GM23338 (cell line): ENCODE measurements around the gene OR1B1. TPM values are rescaled to one million over a fixed set of nuclear protein-coding genes. Genes with fewer than 3 reads are reported as not detected.

Experiments used
- ATAC-seq: fragments of 200-7000 bp; cut with Tn5 transposase; 3 replicates; pipeline ENCODE4 v1.9.1; 2020
- DNase-seq: peaks from one replicate; pipeline ENCODE4 v3.0.0-alpha.2; 2015; ENCODE audit warnings: low spot score
- H2AFZ ChIP-seq: fragments of 200-600 bp; sonication (generic); 2 replicates; pipeline ENCODE4 v1.8.0; 2016; ENCODE audit warnings: antibody characterized with exemption, mild to moderate bottlenecking, moderate library complexity
- H3F3A ChIP-seq: fragments of 200-600 bp; sonication (generic); replicated peaks from 2 replicates; pipeline ENCODE4 v1.8.0; 2017; ENCODE audit warnings: antibody characterized with exemption, mixed run types, low read depth
- H3K27ac ChIP-seq: fragments of 200-600 bp; sonication (generic); 2 replicates; pipeline ENCODE4 v1.6.1; 2016; ENCODE audit warnings: low read depth
- H3K27me3 ChIP-seq: fragments of 200-600 bp; sonication (generic); 2 replicates; pipeline ENCODE4 v1.8.0; 2016; ENCODE audit warnings: mild to moderate bottlenecking, mixed run types, moderate library complexity; ENCODE audit not compliant: insufficient read depth
- H3K36me3 ChIP-seq: fragments of 200-600 bp; sonication (generic); 2 replicates; pipeline ENCODE4 v1.8.0; 2016; ENCODE audit warnings: mild to moderate bottlenecking; ENCODE audit not compliant: insufficient read depth
- H3K4me1 ChIP-seq: fragments of 200-600 bp; sonication (generic); 2 replicates; pipeline ENCODE4 v1.8.0; 2016; ENCODE audit warnings: mild to moderate bottlenecking, moderate library complexity; ENCODE audit not compliant: insufficient read depth
- H3K4me2 ChIP-seq: fragments of 200-600 bp; sonication (generic); 2 replicates; pipeline ENCODE4 v1.7.1; 2017; ENCODE audit warnings: mixed run types
- H3K4me3 ChIP-seq: fragments of 200-600 bp; sonication (generic); 2 replicates; pipeline ENCODE4 v1.6.1; 2016; ENCODE audit warnings: mixed run types
- H3K79me2 ChIP-seq: fragments of 200-600 bp; sonication (generic); replicated peaks from 2 replicates; pipeline ENCODE4 v1.8.0; 2017; ENCODE audit warnings: mild to moderate bottlenecking; ENCODE audit not compliant: insufficient read depth
- H3K9me2 ChIP-seq: fragments of 200-600 bp; sonication (generic); 2 replicates; pipeline ENCODE4 v1.8.0; 2017; ENCODE audit not compliant: insufficient read depth
- H4K20me1 ChIP-seq: fragments of 200-600 bp; sonication (generic); replicated peaks from 2 replicates; pipeline ENCODE4 v1.8.0; 2017; ENCODE audit warnings: mild to moderate bottlenecking; ENCODE audit not compliant: insufficient read depth
- H3K27ac Mint-ChIP-seq: 2 replicates; pipeline ENCODE4 v1.8.0; 2020; ENCODE audit warnings: inconsistent platforms, mild to moderate bottlenecking, moderate library complexity, mixed read lengths
- H3K27me3 Mint-ChIP-seq: 3 replicates; pipeline ENCODE4 v1.8.0; 2022; ENCODE audit warnings: low read depth, mild to moderate bottlenecking, moderate library complexity, mixed read lengths, inconsistent platforms; ENCODE audit not compliant: insufficient read depth, poor library complexity
- H3K36me3 Mint-ChIP-seq: 3 replicates; pipeline ENCODE4 v1.8.0; 2021; ENCODE audit warnings: low read depth, mild to moderate bottlenecking, inconsistent platforms, moderate library complexity, mixed read lengths
- H3K4me1 Mint-ChIP-seq: 3 replicates; pipeline ENCODE4 v1.8.0; 2020; ENCODE audit warnings: mild to moderate bottlenecking, inconsistent platforms, mixed read lengths
- H3K4me3 Mint-ChIP-seq: 3 replicates; pipeline ENCODE4 v1.8.0; 2021; ENCODE audit warnings: moderate library complexity, mild to moderate bottlenecking, inconsistent platforms, mixed read lengths
- H3K9me3 Mint-ChIP-seq: 3 replicates; pipeline ENCODE4 v1.8.0; 2020; ENCODE audit warnings: moderate library complexity, mild to moderate bottlenecking, inconsistent platforms, mixed read lengths
- CREB1 ChIP-seq: fragments of 250-450 bp; sonication (Bioruptor Pico); IDR thresholded peaks from 2 replicates; pipeline ENCODE4 v1.5.0; 2020; ENCODE audit warnings: low read depth, mild to moderate bottlenecking, moderate library complexity
- CTCF ChIP-seq, 2 experiments: fragments of 200-600 bp in 1 of 2; sonication (generic) in 1 of 2; conservative IDR thresholded peaks; 2 replicates each; pipeline versions ENCODE4 v1.5.1 to v1.6.1; 2016 to 2017; ENCODE audit warnings: antibody characterized with exemption in 2 of 2, low read depth in 2 of 2, mild to moderate bottlenecking in 2 of 2, moderate library complexity in 1 of 2
- EZH2 ChIP-seq: fragments of 200-600 bp; sonication (generic); IDR thresholded peaks from one replicate; pipeline ENCODE4 v1.8.0; 2017; ENCODE audit warnings: antibody characterized with exemption, mild to moderate bottlenecking, low read depth; ENCODE audit not compliant: unreplicated experiment
- JUNB ChIP-seq: IDR thresholded peaks from one replicate; pipeline ENCODE4 v1.6.1; 2016; ENCODE audit warnings: antibody characterized with exemption; ENCODE audit not compliant: unreplicated experiment
- NANOG ChIP-seq: IDR thresholded peaks from 2 replicates; pipeline ENCODE4 v1.6.1; 2016; ENCODE audit warnings: antibody characterized with exemption, borderline replicate concordance
- POLR2AphosphoS5 ChIP-seq: IDR thresholded peaks from 2 replicates; pipeline ENCODE4 v1.6.1; 2016; ENCODE audit warnings: antibody characterized with exemption, low read depth
- REST ChIP-seq: IDR thresholded peaks from one replicate; pipeline ENCODE4 v1.6.1; 2018; ENCODE audit warnings: antibody characterized with exemption; ENCODE audit not compliant: unreplicated experiment
- STAT1 ChIP-seq: IDR thresholded peaks from one replicate; pipeline ENCODE4 v1.6.1; 2016; ENCODE audit warnings: antibody characterized with exemption; ENCODE audit not compliant: unreplicated experiment
- ZNF114 ChIP-seq: fragments of 250-450 bp; sonication (Bioruptor Pico); IDR thresholded peaks from 2 replicates; pipeline ENCODE4 v1.5.0; 2020; ENCODE audit warnings: mild to moderate bottlenecking, moderate library complexity
- ZNF331 ChIP-seq: fragments of 250-450 bp; sonication (Bioruptor Pico); IDR thresholded peaks from 2 replicates; pipeline ENCODE4 v1.5.0; 2020; ENCODE audit warnings: low read depth, mild to moderate bottlenecking, moderate library complexity
- ZNF462 ChIP-seq: fragments of 250-450 bp; sonication (Bioruptor Pico); IDR thresholded peaks from 2 replicates; pipeline ENCODE4 v1.5.0; 2020; ENCODE audit warnings: mild to moderate bottlenecking, moderate library complexity
- polyA plus RNA-seq: library from polyadenylated mRNA; unstranded; fragments of >200 nt; fragmentation: Nextera tagmentation; extraction: Ambion mirVana; gene quantifications from 2 replicates; pipeline ENCODE4 v1.2.1, GENCODE V29; 2016
- total RNA-seq: library from RNA; depleted of rRNA; stranded (reverse); fragments of >200 nt; shearing (Covaris generic); gene quantifications from 2 replicates; pipeline ENCODE4 v1.2.3, GENCODE V29; 2014
- TF ChIP-seq, protein P1 (sequence below): IDR thresholded peaks from 2 replicates; pipeline ENCODE4 v1.6.1; 2016; ENCODE audit warnings: antibody characterized with exemption

The OR1B1 gene
- total and polyA plus RNA-seq, 2 experiments from 2014 or later, result not detected

DNA sequence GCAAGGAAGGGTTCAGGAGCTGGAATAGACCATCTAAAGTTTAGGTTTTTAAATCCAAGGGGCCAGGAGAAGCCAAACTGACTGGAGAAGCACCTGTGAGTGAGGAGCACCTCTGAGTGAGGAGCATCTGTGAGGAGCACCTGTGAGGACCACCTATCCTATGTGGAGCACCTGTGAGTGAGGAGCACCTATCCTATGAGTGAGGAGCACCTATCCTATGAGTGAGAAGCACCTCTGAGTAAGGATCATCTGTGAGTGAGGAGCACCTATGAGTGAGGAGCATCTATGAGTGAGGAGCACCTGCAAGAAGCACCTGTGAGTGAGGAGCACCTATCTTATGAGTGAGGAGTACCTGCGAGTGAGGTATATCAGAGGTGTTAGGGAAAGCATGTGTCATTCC is 50.8 kb downstream of the OR1B1 start:
- H3K4me2 ChIP-seq, result no peak overlapping the region
- no peak for TF ChIP-seq CTCF (conservative IDR thresholded peaks at IDR 0.05; ENCODE audit: low read depth in 2 of 2)
- no peak for TF ChIP-seq JUNB
- TF ChIP-seq, protein P1, sequence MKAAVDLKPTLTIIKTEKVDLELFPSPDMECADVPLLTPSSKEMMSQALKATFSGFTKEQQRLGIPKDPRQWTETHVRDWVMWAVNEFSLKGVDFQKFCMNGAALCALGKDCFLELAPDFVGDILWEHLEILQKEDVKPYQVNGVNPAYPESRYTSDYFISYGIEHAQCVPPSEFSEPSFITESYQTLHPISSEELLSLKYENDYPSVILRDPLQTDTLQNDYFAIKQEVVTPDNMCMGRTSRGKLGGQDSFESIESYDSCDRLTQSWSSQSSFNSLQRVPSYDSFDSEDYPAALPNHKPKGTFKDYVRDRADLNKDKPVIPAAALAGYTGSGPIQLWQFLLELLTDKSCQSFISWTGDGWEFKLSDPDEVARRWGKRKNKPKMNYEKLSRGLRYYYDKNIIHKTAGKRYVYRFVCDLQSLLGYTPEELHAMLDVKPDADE, result no peak
- TF ChIP-seq CREB1 (CRISPR knock-in tag), result no peak
- TF ChIP-seq ZNF331 (CRISPR knock-in tag), result no peak
- TF ChIP-seq STAT1, result no peak
- no peak for TF ChIP-seq REST
- no peak for TF ChIP-seq POLR2AphosphoS5
- no peak for TF ChIP-seq ZNF114 (CRISPR knock-in tag)
- no peak for TF ChIP-seq ZNF462 (CRISPR knock-in tag)
- no peak for TF ChIP-seq EZH2
- TF ChIP-seq NANOG, result no peak
- H3K9me3 Mint-ChIP-seq, result peaks cover 90% of the 10 kb centered on the region
- peaks cover 21% of the 10 kb centered on the region for H3K36me3 Mint-ChIP-seq
- H3K27me3 Mint-ChIP-seq, result peaks cover 6% of the 10 kb centered on the region
- H3K27ac Mint-ChIP-seq, result no peak overlapping the region
- H3K4me3 Mint-ChIP-seq, result no peak overlapping the region
- H3K9me2 ChIP-seq, result no peaks in the 10 kb centered on the region
- ATAC-seq (no peak), DNase-seq (no peak)
- H3K4me1 Mint-ChIP-seq, result no peaks in the 10 kb centered on the region
- H3F3A ChIP-seq, result no peaks in the 10 kb centered on the region
- H3K27ac ChIP-seq, result no peak overlapping the region
- peaks cover 3% of the 10 kb centered on the region; the same call in 1 of the 2 replicates for H3K36me3 ChIP-seq
- no peaks in the 10 kb centered on the region for H4K20me1 ChIP-seq
- no peaks in the 10 kb centered on the region for H3K27me3 ChIP-seq
- no peaks in the 10 kb centered on the region for H3K79me2 ChIP-seq
- no peak overlapping the region for H2AFZ ChIP-seq
- H3K4me1 ChIP-seq, result no peaks in the 10 kb centered on the region
- H3K4me3 ChIP-seq, result no peak overlapping the region
